GM18526 (cell line): ENCODE measurements around the gene BACH2.

Experiments
- POLR2A ChIP-seq: IDR thresholded peaks from 3 replicates; pipeline ENCODE4 v1.6.1; 2011; ENCODE audit not compliant: insufficient read length; ENCODE audit errors: extremely low read depth

Gene BACH2

DNA sequence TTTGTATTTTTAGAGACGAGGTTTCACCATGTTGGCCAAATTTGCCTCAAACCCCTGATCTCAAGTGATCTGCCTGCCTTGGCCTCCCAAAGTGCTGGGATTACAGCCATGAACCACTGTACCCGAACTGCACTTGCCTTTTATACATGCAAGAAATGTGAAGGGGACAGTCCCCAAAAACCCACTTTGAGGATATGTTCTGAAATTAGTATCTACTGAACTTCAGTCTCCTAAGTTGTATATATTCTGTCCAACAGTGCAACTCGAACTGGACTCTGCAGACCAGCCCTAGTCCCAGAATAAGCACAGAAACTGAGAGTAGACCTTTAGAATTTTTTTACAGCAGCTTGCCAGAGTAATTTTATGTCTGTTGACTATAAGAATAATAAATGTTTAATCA lies 28.5 kb downstream of the BACH2 start:
- TF ChIP-seq POLR2A, result no peak

DNA sequence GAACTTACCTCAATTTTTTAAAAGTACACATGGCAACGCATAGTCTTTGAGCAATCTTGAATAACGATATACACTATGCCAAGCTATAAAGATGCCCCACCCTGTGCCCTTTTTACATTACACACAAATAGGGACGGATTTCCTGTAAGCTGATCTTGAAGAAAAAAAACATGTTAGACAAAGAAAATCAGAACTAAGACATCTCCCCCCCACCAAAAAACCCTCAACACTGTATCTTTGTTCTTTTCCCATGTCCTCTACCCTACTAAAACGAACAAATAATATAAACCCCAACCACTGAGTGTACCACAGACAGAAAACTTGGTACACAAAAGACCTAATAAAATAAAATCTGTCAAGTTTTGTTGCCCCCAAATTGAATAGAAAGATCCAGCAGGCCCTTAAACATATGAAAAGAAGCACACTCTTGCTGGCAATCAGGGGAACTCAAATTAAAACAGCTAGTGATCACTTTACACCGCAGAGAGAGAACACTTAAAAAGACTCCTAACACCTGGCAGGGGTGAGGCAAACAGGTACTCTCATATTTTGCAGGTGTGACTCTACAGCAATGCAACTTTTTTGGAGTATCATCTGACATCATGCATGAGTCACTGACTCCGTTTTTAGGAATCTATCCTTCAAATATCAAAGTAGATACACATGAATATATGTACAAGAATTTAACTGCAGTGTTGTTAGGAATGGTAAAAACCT lies 29.6 kb downstream of the BACH2 start:
- no peak for TF ChIP-seq POLR2A

DNA sequence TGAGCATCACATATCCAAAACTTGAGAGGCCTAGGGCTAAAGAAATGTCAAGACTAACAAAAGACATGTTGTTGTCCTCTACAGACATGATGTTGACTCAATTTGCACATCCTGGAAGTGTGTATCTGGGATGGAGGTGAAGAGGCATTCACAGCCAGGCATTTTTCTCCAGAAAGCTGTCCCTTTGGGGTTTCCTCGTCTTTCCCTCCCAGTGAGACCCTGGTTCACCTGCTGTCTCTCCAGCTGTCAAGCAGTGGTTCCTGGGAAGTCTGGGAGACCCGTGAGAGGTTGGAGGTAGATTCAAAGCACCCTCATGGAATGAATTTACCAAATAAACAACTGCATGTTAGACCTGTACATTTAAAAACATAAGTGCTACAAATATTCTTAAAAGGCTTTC lies 32.1 kb downstream of the BACH2 start:
- TF ChIP-seq POLR2A, result no peak

DNA sequence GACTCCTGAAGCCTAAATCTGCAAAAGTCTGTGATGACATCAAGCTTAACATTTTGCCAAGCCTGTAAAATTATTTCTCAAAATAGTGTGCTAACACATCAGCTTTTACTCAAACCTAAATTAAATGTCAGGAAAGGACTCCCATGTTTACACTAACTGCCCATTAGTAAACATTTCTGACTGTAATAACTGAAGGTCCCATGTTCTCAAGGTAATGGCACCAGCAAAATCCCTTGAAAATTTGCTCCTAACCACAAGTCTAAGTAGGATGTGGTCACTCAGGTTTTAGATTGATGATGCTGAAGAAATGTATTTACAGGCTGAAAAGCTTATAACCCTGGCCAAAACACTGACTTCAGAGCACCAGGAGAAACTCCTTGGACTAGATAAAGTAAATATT lies 33.0 kb downstream of the BACH2 start:
- TF ChIP-seq POLR2A, result no peak

DNA sequence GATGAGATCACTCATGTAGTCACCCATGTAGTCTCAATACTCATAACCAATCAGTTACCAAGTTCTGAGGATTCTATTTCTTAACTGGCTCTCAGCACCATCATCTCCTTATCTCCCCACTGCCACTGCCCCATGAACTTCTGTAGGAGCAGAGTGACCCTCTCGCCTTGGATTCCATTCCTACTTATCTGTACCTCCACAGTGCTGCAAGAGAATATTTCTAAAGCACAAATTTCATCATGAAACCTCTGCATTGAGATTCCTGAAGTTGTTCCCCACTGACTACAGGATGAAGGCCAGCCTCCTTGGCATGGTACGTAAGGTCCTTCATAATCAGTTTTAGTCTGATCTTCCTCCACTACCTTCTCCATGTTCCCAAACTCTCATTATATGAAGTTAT lies 34.8 kb downstream of the BACH2 start:
- TF ChIP-seq POLR2A, result no peak

DNA sequence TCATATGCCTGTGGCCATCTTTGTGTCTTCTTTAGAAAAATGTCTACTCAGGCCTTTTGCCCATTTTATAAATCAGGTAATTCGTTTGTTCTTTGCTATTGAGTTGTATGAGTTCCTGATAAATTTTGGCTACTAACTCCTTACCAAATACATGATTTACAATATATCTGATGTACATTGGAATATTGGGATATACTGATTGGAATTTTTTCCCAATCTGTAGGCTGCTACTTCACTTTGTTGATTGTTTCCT lies 39.2 kb downstream of the BACH2 start:
- no peak for TF ChIP-seq POLR2A

DNA sequence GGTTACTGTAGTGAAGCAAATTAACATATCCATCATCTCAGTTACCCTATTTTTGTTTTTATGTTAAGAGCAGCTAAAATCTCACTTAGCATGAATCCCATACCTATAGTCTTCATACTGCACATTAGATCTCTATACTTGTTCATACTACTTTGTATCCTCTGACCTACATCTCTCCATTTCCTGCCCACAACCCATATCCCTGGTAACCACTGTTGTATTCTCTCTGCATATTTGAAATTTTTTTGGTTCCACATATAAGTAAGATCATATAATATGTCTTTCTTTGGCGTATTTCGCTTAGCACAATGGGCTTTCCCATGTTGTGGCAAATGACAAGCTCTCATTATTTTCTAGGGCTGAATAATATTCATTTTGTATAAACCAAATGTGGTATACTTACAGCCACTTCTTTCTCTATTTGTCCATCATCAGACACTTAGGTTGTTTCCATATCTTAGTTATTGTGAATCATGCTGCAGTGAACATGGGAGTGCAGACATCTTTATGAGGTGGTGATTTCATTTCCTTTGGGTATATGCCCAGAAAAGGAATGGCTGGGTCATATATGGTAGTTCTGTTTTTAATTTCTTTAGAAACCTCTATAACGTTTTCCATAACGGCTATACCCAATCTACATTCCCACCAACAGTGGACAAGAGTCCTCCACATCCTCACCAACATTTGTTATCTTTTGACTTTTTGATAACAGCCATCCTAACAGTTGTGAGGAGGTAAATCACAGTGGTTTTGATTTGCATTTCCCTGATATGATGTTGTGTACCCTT lies 39.8 kb downstream of the BACH2 start:
- no peak for TF ChIP-seq POLR2A

DNA sequence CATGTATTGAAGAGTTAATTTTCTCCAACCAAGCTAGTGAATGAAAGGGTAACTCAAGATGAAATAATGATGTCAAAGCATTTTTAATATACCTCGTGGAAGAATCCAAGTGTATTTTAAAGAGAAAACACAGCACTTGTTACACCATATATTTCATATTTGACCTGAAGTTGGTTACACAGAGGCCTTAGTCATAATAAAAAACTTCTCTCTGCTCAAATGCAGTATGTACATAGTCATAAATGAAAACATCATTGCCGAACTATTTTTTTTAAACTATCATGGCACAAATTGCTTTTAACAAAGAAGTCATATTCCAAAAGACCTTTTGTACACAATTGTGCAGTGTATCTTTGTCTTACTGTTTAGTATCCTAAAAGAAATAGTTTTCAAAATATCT lies 43.0 kb downstream of the BACH2 start:
- no peak for TF ChIP-seq POLR2A

DNA sequence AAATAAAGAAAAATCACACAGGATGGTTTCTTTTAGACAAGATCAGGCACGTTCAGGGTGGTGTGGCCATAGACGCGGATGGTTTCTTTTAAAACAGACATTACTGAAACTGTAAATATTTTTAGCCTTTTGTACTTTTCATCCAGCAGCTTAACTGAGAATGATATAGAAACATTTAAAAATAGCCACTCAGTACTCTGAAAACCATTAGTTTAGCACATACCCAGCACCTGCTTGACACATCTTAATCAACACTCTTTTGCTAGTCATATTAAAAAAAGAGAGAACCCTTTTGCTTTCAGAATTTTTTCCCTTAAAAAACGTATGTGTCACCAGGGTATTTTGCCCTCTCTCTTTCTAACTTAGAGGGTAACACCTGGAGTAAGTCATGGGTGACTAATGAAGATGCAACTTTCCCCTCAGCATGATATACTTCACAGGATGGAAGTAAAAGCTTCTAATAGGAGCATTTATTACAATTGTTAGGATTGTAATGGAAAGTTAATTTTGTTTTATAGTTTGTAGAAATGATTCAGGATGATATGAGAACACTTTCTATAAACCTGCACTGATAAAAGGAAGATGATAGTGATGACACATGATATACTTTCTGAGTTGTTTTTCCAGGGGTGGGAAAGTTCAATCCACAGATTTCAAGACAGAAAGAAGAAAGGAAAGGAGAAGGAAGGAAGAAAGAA lies 45.2 kb downstream of the BACH2 start:
- no peak for TF ChIP-seq POLR2A

DNA sequence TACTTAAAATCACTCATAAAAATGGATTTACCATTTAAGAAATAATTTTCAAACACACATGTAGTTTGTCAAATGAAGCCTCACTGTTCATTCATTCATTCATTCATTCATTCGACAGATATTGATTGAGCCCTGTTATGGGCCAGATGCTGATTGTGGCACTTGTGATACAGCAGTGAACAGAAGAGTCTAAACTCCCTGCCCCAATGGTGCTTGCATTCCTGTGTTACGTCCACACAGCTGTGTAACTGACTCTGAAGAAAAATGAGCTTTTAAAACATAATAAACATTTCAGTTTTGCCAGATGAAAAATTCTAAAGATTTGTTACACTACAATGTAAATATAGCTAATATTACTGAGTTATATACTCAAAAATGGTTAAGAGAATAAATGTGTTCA lies 46.2 kb downstream of the BACH2 start:
- TF ChIP-seq POLR2A, result no peak

DNA sequence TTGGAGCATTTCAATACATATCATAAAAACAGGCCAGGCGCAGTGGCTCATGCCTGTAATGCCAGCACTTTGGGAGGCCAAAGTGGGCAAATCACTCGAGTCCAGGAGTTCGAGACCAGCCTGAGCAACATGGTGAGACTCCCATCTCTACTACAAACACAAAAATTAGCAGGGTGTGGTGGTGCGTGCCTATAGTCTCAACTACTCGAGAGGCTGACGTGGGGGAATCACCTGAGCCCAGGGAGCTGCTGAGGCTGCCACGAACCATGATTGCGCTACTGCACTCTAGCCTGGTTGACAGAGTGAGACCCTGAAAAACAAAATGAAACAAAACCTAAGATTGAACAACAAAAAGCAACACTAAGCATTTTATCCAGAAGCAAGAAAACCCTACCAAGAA lies 47.2 kb downstream of the BACH2 start:
- TF ChIP-seq POLR2A, result no peak

DNA sequence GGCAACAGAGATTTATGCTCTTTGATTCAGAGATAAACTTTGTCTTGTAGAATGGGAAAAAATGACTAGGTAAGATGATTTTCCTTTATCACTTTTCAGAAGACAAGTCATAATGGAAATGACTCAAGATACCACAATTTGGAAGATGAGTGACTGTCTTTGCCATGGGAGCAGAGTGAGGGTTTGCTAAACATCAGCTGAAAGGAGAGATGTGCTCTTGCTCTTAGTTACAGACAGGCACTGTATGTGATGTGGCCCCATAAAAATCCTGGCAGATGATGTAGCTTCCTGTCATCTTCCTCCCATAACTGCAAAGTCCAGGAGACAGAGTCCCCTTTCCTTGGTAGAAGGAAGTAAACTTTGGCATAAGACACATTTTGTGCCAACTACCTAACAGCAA lies 47.6 kb downstream of the BACH2 start:
- no peak for TF ChIP-seq POLR2A

DNA sequence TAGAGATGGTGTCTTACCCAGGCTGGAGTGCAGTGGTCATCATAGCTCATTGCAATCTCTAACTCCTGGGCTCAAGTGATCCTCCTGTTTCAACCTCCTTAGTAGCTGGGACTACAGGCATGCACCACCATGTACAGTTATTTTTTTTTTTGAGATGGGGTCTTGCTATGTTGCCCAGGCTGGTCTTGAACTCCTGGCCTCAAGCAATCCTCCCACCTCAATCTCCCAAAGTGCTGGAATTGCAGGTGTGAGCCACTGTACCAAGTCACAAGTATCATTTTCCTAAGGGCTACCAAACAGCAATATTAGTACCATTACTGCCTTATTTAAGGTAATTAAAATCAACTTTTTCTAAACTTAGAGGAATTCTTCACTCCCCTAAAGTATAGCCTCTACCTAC lies 49.4 kb downstream of the BACH2 start:
- no peak for TF ChIP-seq POLR2A

DNA sequence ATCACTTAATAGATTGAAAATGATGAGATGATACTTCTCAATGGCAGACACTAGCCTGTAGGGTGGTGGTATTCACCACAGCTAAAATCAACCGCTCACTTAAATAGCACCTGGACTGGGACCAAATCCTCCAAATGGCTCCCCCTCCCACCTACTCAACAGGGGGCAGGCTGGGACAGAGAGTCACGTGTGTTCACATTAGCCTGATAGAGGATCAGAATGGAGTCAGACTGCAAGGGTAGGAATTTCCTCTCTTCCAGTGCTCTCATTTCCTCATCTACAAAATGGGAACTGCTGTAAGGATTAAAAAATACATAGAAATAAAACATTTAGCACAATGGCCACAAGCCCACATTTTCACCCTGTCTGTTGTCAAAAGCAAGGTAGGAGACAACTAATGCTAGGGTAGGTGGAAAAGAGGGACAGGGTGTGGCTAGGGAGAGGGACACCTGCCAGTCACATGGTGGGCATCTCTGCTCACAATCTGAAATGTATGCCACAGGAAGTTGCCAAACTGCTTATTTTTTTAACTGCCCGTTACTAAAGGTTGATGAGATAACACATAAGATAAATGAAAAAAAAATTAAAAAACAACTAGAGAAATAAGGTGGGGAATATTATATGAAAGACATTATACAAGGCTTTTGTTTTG lies 55.3 kb downstream of the BACH2 start:
- no peak for TF ChIP-seq POLR2A

DNA sequence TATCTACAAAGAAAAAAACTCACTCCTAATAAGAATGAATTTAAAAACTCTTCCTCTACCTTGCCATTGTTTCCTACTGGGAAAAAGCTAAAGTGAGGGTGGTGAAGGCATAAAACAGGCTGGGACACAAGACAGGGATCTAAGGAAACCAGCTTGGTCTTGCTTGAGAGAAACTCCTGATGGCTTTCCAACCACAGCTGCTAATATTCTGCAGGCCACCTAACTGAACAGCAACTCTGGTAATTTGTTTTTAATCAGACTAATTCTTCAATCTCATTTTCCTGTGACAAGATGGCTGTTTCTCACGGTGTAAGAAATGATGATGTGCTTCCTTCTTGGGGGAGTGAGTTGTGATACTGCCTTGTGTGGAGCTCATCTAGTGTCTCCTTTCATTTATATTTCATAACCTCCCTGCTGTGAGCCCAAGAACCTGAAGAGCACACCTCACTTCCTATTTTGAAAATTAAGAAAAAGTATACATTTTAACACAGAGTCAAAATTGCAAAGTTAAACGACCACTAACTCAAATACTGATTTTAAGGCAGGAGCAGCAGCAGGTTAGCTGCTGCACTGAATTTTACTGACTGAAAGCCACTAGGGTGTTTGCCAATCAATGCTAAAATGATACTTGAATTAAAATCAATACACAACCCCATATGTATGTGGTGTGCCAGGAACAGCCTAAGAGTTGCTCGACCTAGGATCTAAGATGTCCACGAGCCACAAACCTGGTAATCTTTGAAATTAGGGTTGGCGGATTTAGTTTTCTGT lies 58.0 kb downstream of the BACH2 start:
- no peak for TF ChIP-seq POLR2A
